Dedifferentiated amniotic fluid mesenchymal stem cell (primary cell): ENCODE results near the gene ENDOV.
A peak's percentile ranks its signal among the peaks of the same experiment; 100 is the strongest.

Experiments
- DNase-seq: peaks from one replicate; pipeline ENCODE4 v3.0.0-alpha.2; 2016; ENCODE audit errors: extremely low spot score

ENDOV gene

GRCh38 chr17:80431246-80432195, 16.6 kb downstream of the ENDOV start:
- no peak for DNase-seq

DNA sequence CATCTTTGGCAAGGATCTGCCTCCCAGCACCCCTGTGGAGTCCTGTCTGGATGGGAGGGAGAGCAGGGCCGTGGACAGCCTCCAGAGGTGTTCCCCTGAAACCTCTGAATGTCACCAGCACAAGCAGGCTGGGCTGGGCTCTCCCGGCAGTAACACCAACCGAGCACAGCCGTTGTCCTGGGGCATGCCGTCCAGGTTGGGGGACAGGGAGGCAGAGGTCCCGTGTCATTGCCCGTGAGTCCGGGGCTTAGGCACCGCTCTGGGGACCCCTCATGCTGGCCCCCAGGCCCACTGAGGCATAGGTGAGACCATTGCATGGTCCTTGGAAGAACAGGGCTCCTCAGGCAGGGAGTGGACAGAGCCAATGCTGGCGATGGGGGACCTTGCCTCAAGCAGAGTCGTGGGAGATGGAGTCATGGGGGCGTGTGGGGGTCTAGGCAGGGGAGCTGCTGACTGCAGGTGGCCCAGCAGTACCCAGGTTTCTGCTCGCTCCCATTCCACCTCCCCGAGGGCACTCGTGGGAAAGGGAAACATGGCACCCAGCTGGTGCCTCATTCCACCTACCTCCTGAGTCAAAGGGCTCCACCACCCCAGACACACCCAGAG, 17.5 kb downstream of the ENDOV start:
- DNase-seq, result no peak

GRCh38 chr17:80432961-80433550, 18.1 kb downstream of the ENDOV start:
- no peak for DNase-seq

DNA sequence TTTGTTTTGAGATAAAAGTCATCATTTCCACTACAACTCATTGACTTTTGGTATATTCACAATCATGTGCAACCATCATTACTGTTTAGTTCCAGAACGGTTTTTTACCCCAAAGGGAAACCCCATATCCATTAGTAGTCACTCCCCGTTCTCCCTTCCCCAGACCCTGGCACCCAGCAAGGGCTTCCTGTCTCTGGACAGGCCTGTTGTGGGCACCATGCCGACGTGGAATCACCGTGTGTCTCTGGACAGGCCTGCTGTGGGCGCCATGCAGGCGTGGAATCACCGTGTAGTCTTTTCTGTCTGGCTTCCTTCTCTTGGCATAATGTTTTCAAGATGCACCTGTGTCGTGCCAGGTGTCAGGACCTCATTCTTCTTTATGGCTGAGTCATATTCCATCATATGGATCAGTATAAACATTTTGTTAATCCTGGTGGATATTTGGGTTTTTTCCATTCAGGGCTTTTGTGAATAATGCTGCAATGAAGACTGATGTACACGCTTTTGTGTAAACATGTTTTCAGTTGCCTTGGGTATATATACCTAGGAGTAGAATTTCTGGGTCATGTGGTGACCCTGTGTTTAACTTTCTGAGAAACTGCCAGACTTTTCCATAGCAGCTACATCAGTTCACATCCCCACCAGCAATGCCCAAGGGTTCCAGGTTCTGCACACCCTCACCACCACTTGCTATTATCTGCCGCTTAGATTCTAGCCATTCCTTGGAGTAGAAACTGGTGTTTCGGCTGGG, 19.1 kb downstream of the ENDOV start:
- DNase-seq, result no peak

DNA sequence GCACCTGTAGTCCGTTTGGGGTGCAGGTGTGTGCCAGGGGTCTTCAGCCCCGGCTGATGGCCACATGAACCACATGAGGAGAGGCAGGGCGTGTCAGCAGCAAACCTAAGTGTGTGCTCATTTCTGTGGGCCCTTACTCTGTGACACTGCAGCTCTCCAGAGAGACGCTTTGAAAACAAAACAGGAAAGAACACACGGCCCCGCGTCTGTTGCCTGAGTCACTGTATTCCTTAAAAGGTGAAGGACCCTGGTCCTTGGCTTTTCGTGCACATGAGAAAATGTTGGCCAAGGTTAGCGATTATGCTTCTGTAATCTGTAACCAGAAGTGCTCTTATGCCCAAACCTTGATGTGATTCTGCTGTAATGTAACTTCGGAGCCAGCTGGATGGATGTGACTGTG, 22.6 kb downstream of the ENDOV start:
- DNase-seq, result no peak

- DNase-seq, result no peak
Observed at GRCh38 chr17:80438806-80439205, 23.8 kb downstream of the ENDOV start.

DNA sequence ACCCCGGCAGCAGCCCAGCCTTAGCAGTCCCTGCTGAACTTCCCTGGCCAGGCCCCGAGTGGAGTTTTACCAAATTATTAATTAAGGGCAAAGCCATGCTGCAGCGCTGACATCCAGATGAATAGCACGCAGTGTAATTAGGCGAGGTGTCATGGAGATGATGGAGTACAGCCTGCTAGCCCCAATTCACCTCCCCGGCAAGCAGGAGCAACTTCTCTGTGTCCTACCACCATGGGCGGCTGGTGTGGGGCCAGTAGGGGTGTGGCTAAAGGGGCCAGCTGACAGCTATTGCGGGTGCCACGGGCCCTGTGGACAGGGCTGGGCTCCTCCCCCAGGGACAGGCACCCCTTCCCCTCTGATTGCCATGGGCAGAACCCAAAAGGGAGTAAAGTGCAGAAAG, 24.5 kb downstream of the ENDOV start:
- DNase-seq, result no peak

- DNase-seq, result no peak
Observed at GRCh38 chr17:80441133-80441578, 26.2 kb downstream of the ENDOV start.

- DNase-seq, result no peak
Observed at GRCh38 chr17:80441598-80442322, 26.8 kb downstream of the ENDOV start.

DNA sequence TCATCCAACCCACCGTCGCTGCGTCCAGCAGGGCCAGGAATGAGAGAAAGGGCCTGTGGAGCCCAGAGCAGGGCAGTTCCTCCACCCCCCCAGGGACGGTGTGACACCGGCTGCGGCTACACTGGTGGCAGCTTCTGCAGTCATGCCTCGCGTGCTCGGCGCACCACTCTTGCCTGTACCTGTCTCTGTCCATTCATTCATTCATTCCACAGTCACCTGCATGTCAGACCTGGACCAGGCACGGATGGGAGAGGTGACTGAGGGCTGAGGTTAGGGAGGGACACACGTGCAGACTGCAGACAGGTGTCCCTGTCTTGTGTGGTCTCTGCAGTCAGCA, 27.3 kb downstream of the ENDOV start:
- no peak for DNase-seq

GRCh38 chr17:80442764-80443163, 27.8 kb downstream of the ENDOV start:
- no peak for DNase-seq

DNA sequence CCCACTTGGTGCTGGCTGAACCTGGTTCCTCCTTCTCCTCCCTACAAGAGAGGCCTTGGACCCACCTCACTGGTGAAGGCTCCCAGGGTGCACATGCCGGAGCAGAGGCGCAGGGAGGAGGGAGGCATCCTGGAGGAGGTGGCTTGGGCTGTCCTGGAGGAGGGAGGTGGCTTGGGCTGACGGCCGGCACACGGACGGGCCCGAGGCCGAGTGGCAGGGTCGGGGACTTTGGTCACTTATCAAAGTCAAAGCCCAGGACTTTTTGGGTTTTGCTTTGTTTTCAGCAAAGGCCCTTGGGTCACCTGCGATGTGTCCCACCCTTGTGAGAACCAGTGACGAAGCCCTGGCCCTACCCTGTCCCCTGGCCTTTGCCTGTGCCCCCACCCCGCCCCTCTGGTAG, 28.5 kb downstream of the ENDOV start:
- DNase-seq, result no peak

- no peak for DNase-seq
Observed at GRCh38 chr17:80443916-80444643, 29.1 kb downstream of the ENDOV start.

DNA sequence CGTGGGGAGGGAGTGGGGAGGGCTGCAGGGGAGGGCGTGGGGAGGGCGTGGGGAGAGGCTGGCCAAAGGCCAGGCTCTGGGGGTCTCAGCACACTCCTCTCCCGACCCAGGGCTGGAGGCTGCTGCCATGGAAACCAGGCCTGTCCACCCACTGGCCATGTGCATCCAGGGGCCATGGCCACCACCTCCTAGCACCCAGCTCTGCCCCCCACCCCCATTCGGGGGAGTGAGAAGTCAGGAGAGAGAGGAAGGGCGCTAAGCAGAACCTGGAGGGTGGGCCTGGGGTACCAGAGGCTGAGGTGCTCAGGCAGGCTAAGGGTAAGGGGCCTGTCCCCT, 29.6 kb downstream of the ENDOV start:
- no peak for DNase-seq

DNA sequence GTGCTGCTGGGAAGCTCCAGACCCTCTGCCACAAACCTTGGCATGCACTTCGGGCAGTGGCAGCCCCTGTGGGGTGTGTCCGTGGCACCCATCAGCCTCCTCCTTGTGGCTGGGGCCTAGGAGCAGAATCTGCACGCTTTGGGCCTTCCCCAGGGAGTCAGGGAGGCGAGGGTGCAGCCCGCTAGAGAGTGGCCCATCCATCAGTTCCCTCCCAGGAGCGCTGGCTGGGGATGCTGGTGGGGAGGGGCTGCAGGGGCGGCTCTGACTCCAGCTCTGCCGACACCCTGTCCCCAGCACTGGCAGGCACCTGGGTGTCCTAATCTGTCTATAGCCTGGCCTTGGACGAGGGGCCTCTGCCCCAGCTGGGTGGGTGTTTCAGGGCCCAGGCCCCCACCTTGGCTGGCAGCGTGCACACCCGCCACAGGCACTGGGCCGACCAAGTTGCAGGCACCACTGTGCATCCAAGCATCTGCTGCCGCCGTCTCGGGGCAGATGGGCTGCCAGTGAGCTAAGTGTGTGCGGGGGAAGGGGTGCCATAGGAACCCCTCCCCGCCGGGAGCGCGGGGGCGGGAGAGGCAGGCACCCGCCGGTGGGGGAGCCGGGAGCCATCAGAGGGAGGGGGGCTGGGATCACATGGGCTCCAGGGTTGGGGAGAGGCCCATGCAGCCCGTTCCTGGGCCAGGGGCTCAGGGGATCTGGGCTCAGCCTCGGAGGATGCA, 30.2 kb downstream of the ENDOV start:
- DNase-seq, result no peak

DNA sequence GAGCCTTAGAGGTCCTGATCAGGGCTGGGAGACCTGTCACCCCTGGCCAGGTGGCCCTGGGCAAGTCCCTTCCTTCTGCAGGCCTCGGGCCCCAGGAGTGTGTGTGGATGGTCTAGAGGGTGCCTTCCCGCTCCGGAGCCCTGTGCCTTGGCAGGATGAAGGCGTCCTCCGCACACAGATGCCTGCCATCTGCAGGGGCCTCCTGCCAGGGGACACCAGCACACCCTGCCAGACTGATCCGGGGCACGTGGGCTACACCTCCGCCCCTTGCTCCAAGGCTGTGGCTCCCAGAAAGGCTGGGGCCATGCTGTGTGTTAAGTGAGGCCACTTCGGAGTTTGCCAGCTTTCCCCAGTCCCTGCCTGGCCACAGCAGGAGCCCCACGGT, 30.8 kb downstream of the ENDOV start:
- no peak for DNase-seq

- DNase-seq, result peak; percentile 40
Observed at GRCh38 chr17:80446645-80447405, 31.9 kb downstream of the ENDOV start.

GRCh38 chr17:80447790-80448189, 32.8 kb downstream of the ENDOV start:
- DNase-seq, result no peak

GRCh38 chr17:80449194-80449929, 34.4 kb downstream of the ENDOV start:
- DNase-seq, result no peak
